Activated naive CD8-positive, alpha-beta T cell treated with anti-CD3 and anti-CD28 coated beads, Interleukin-2, amount 10 ng/mL, durations not matched to agents 7 days and 5 days (primary cell): Measurements from ENCODE around the gene DGKD. TPM values are rescaled to one million over a fixed set of nuclear protein-coding genes. Genes with fewer than 3 reads are reported as not detected.

Experiments used
- ATAC-seq: fragments of 150-1000 bp; cut with Tn5 transposase; one replicate; pipeline ENCODE4 v1.10.0; 2021; ENCODE audit warnings: low read depth, moderate library complexity
- POLR2A ChIA-PET: fragments of 350-600 bp; sonication (Branson Sonifier 250); formaldehyde crosslinking; loops from one replicate; lab custom pipeline; 2021; ENCODE audit warnings: antibody characterized with exemption; lab: Charles Lee
- DNase-seq: peaks from one replicate; pipeline ENCODE4 v3.0.0; 2021
- H3K27ac Mint-ChIP-seq: one replicate; pipeline ENCODE4 v1.8.0; 2022; ENCODE audit warnings: mild to moderate bottlenecking, mixed read lengths
- H3K27me3 Mint-ChIP-seq: one replicate; pipeline ENCODE4 v1.8.0; 2022; ENCODE audit warnings: mild to moderate bottlenecking, moderate library complexity, mixed read lengths
- H3K36me3 Mint-ChIP-seq: one replicate; pipeline ENCODE4 v1.8.0; 2021; ENCODE audit warnings: mild to moderate bottlenecking, mixed read lengths
- H3K4me1 Mint-ChIP-seq: one replicate; pipeline ENCODE4 v1.8.0; 2021; ENCODE audit warnings: mixed read lengths
- H3K4me3 Mint-ChIP-seq: one replicate; pipeline ENCODE4 v1.8.0; 2022; ENCODE audit warnings: mild to moderate bottlenecking, moderate library complexity, mixed read lengths
- H3K9me3 Mint-ChIP-seq: one replicate; pipeline ENCODE4 v1.8.0; 2021; ENCODE audit warnings: mixed read lengths
- total RNA-seq, 2 experiments: library from RNA; stranded (reverse); gene quantifications; one replicate each; pipeline ENCODE4 v1.2.3, GENCODE V29; 2021

The DGKD gene
- total RNA-seq, 2 experiments from 2014 or later: 114 to 132 TPM

GRCh38 chr2:233436691-233437438 lies 82.6 kb downstream of the DGKD start:
- Mint-ChIP-seq H3K27me3 (no peaks in the 10 kb centered on the region), H3K4me3 (no peak overlapping the region), H3K27ac (no peak overlapping the region), H3K9me3 (no peaks in the 10 kb centered on the region), H3K36me3 (peaks cover 7% of the 10 kb centered on the region), H3K4me1 (peaks cover 9% of the 10 kb centered on the region)
- no peak for ATAC-seq
- DNase-seq: peak; percentile 12
- POLR2A ChIA-PET: no interaction called here

- no peaks in the 10 kb centered on the region for H3K27me3 Mint-ChIP-seq
- DNase-seq (peak; percentile 14), ATAC-seq (no peak)
- peaks cover 9% of the 10 kb centered on the region for H3K4me1 Mint-ChIP-seq
- H3K4me3 Mint-ChIP-seq: no peak overlapping the region
- no peaks in the 10 kb centered on the region for H3K9me3 Mint-ChIP-seq
- peaks cover 6% of the 10 kb centered on the region for H3K36me3 Mint-ChIP-seq
- H3K27ac Mint-ChIP-seq: no peak overlapping the region
- POLR2A ChIA-PET: no interaction called here
These were observed 83.2 kb downstream of the DGKD start for GRCh38 chr2:233437439-233437955.

GRCh38 chr2:233438573-233439147 lies 84.4 kb downstream of the DGKD start:
- no peaks in the 10 kb centered on the region for H3K9me3 Mint-ChIP-seq
- H3K4me3 Mint-ChIP-seq: no peak overlapping the region
- peaks cover 10% of the 10 kb centered on the region for H3K36me3 Mint-ChIP-seq
- DNase-seq (peak; percentile 14), ATAC-seq (no peak)
- no peak overlapping the region for H3K27ac Mint-ChIP-seq
- POLR2A ChIA-PET: no interaction called here
- peaks cover 15% of the 10 kb centered on the region for H3K4me1 Mint-ChIP-seq
- no peaks in the 10 kb centered on the region for H3K27me3 Mint-ChIP-seq

DNA sequence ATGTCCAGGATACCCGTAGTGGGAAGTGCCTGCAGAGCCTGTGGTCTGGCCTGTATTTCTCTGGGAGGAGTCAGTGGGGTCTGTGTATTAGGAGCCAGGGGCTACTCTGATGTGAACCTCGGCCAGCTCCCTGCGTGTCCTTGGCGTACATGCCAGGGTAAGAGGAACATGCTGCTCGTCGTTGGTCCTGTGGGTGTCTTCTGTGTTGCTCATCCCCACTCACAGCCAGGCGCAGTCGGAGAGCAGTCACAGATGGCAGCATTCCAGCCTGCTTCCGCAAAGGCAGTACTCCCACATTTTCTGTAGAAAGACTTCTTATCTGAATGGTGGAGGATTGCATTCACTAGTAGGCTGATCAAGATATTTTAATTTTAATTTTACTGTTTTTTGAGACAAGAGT lies 84.9 kb downstream of the DGKD start:
- no peak overlapping the region for H3K4me3 Mint-ChIP-seq
- peaks cover 10% of the 10 kb centered on the region for H3K36me3 Mint-ChIP-seq
- no peak for ATAC-seq
- POLR2A ChIA-PET: no interaction called here
- peak; percentile 17 for DNase-seq
- H3K9me3 Mint-ChIP-seq: no peaks in the 10 kb centered on the region
- H3K27me3 Mint-ChIP-seq: no peaks in the 10 kb centered on the region
- peaks cover 15% of the 10 kb centered on the region for H3K4me1 Mint-ChIP-seq
- H3K27ac Mint-ChIP-seq: no peak overlapping the region

DNA sequence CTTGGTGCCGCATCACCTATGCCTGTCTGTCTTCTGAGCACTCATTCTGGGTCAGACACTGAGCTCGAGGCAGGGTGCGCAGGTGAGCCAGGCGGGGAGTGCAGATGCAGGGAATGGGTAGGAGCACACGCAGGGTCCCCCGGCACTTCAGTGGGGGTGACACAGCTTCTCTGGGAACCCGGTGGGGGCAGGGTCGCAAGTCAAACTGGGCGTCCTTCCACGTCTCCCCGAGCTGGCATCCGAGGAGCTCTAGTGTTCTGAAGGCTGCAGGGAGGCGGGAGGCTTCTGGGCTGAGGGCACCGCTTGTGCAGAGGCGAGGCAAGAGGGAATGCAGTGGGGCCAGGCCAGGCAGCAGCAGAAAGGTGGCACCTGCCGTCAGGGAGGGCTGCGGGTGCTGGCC lies 86.0 kb downstream of the DGKD start:
- DNase-seq (peak; percentile 21), ATAC-seq (no peak)
- no peaks in the 10 kb centered on the region for H3K9me3 Mint-ChIP-seq
- peaks cover 11% of the 10 kb centered on the region for H3K36me3 Mint-ChIP-seq
- peak overlapping the region; percentile 58 for H3K27ac Mint-ChIP-seq
- no peak overlapping the region for H3K4me3 Mint-ChIP-seq
- H3K27me3 Mint-ChIP-seq: no peaks in the 10 kb centered on the region
- peaks cover 15% of the 10 kb centered on the region for H3K4me1 Mint-ChIP-seq
- POLR2A ChIA-PET: interaction anchor here (0.7 to 1.4 kb wide), 2 partner anchors 34 to 40 kb away, joined by 3 read pairs; no protein-coding TSS in a partner anchor

GRCh38 chr2:233440714-233441113 lies 86.4 kb downstream of the DGKD start:
- Mint-ChIP-seq H3K4me1 (peaks cover 15% of the 10 kb centered on the region), H3K4me3 (no peak overlapping the region), H3K27me3 (no peaks in the 10 kb centered on the region), H3K36me3 (peaks cover 12% of the 10 kb centered on the region), H3K27ac (peak overlapping the region; percentile 58), H3K9me3 (no peaks in the 10 kb centered on the region)
- POLR2A ChIA-PET: interaction anchor here (1.4 kb wide), 1 partner anchor 34 kb away, joined by 3 read pairs; no protein-coding TSS in a partner anchor
- DNase-seq: peak; percentile 17
- ATAC-seq: no peak

GRCh38 chr2:233441161-233442027 lies 87.1 kb downstream of the DGKD start:
- Mint-ChIP-seq H3K4me1 (peaks cover 15% of the 10 kb centered on the region), H3K4me3 (no peak overlapping the region), H3K9me3 (no peaks in the 10 kb centered on the region), H3K27ac (peak overlapping the region; percentile 58), H3K36me3 (peaks cover 14% of the 10 kb centered on the region), H3K27me3 (no peaks in the 10 kb centered on the region)
- POLR2A ChIA-PET: interaction anchor here (1.4 kb wide), 1 partner anchor 35 kb away, joined by 3 read pairs; no protein-coding TSS in a partner anchor
- DNase-seq: peak; percentile 19
- ATAC-seq: no peak

- no peak overlapping the region for H3K4me3 Mint-ChIP-seq
- DNase-seq (peak; percentile 22), ATAC-seq (no peak)
- H3K4me1 Mint-ChIP-seq: peaks cover 13% of the 10 kb centered on the region
- H3K9me3 Mint-ChIP-seq: no peaks in the 10 kb centered on the region
- no peaks in the 10 kb centered on the region for H3K27me3 Mint-ChIP-seq
- peak overlapping the region; percentile 56 for H3K27ac Mint-ChIP-seq
- H3K36me3 Mint-ChIP-seq: peaks cover 11% of the 10 kb centered on the region
- POLR2A ChIA-PET: interaction anchor here (1.7 kb wide), 1 partner anchor 20 kb away, joined by 5 read pairs; no protein-coding TSS in a partner anchor
These were observed 87.7 kb downstream of the DGKD start for GRCh38 chr2:233442028-233442310.

- no peaks in the 10 kb centered on the region for H3K27me3 Mint-ChIP-seq
- DNase-seq: peak; percentile 80
- H3K27ac Mint-ChIP-seq: peak overlapping the region; percentile 63
- H3K4me1 Mint-ChIP-seq: peaks cover 16% of the 10 kb centered on the region
- peak; percentile 87 for ATAC-seq
- H3K36me3 Mint-ChIP-seq: peaks cover 18% of the 10 kb centered on the region
- no peak overlapping the region for H3K4me3 Mint-ChIP-seq
- no peaks in the 10 kb centered on the region for H3K9me3 Mint-ChIP-seq
- POLR2A ChIA-PET: interaction anchor here (0.9 to 2.5 kb wide), 4 partner anchors 19 to 42 kb away, joined by 3 to 9 read pairs (median 4); no protein-coding TSS in a partner anchor
These were observed 89.4 kb downstream of the DGKD start for GRCh38 chr2:233443511-233444183.

GRCh38 chr2:233444501-233444900 lies 90.2 kb downstream of the DGKD start:
- Mint-ChIP-seq H3K27ac (peak overlapping the region; percentile 56), H3K9me3 (no peaks in the 10 kb centered on the region), H3K4me3 (no peak overlapping the region), H3K36me3 (peaks cover 18% of the 10 kb centered on the region), H3K27me3 (no peaks in the 10 kb centered on the region), H3K4me1 (peaks cover 16% of the 10 kb centered on the region)
- POLR2A ChIA-PET: interaction anchor here (0.6 to 2.5 kb wide), 3 partner anchors 40 to 840 kb away, joined by 3 to 9 read pairs (median 4); no protein-coding TSS in a partner anchor
- DNase-seq (peak; percentile 24), ATAC-seq (no peak)

DNA sequence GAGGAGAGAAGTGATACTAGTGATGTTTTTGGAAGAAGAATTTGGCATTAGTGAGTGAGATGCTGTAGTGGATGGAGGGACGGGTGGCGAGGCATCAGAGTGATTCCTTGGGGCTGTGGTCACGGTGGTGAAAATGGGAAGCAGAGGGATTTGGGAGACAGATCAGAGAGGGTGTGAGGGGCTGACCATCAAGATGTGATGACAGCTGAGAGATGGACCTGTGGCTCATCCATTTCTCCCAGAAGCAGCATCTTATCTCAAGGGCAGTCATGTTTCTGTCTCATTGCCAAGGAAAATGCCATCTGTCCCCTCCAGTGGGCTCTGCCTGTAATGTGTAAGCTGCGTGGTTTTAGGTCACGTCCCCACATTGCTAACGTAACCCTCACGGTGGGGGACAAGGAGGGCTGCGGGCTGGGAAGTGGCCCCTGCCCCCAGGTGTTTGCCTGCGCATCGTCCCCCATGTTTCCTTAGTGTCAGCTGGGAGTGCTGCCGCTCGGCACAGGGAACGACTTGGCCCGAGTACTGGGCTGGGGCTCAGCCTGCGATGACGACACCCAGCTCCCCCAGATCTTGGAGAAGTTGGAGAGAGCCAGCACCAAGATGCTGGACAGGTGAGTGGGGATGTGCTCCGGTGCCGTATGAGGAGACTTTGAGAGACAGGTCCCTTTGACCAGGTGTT lies 91.0 kb downstream of the DGKD start:
- Mint-ChIP-seq H3K9me3 (no peaks in the 10 kb centered on the region), H3K4me3 (no peak overlapping the region), H3K36me3 (peaks cover 18% of the 10 kb centered on the region), H3K27ac (peak overlapping the region; percentile 48), H3K27me3 (no peaks in the 10 kb centered on the region), H3K4me1 (peaks cover 15% of the 10 kb centered on the region)
- ATAC-seq: no peak
- peak; percentile 18 for DNase-seq
- POLR2A ChIA-PET: interaction anchor here (0.6 kb wide), 1 partner anchor 840 kb away, joined by 4 read pairs; no protein-coding TSS in a partner anchor

GRCh38 chr2:233446121-233446520 lies 91.8 kb downstream of the DGKD start:
- POLR2A ChIA-PET: no interaction called here
- ATAC-seq (no peak), DNase-seq (peak; percentile 20)
- H3K9me3 Mint-ChIP-seq: no peaks in the 10 kb centered on the region
- peaks cover 18% of the 10 kb centered on the region for H3K36me3 Mint-ChIP-seq
- H3K27me3 Mint-ChIP-seq: no peaks in the 10 kb centered on the region
- no peak overlapping the region for H3K4me3 Mint-ChIP-seq
- peak overlapping the region; percentile 16 for H3K27ac Mint-ChIP-seq
- H3K4me1 Mint-ChIP-seq: peaks cover 9% of the 10 kb centered on the region
